Tibial artery (tissue), 4 donors: ENCODE results near the gene WNT3.

Experiments
- DNase-seq, 2 donors: peaks; one replicate each; pipeline ENCODE4 v3.0.0-alpha.2; 2019
- H3K27ac ChIP-seq, 2 donors: fragments of 200-600 bp; sonication (generic) in 1 of 2; 1 replicate in 1 of 2; 2 replicates in 1 of 2; pipeline ENCODE4 v1.5.1; 2018 to 2019; ENCODE audit warnings: mild to moderate bottlenecking in 1 of 2
- H3K27me3 ChIP-seq, 2 donors: fragments of 200-600 bp; sonication (generic) in 1 of 2; one replicate each; pipeline versions ENCODE4 v1.5.1 to v1.6.0; 2016 to 2019
- H3K36me3 ChIP-seq, 3 donors: fragments of 200-600 bp; sonication (generic) in 2 of 3; one replicate each; pipeline ENCODE4 v1.5.1; 2016 to 2019; ENCODE audit warnings: mild to moderate bottlenecking in 2 of 3
- H3K4me1 ChIP-seq, 4 donors: fragments of 200-600 bp; sonication (generic) in 2 of 4; 1 replicate in 3 of 4; 2 replicates in 1 of 4; pipeline ENCODE4 v1.5.1; 2016 to 2019
- H3K4me3 ChIP-seq, 2 donors: fragments of 200-600 bp; sonication (generic) in 1 of 2; 1 replicate in 1 of 2; 2 replicates in 1 of 2; pipeline ENCODE4 v1.5.1; 2018 to 2019; ENCODE audit warnings: mild to moderate bottlenecking in 2 of 2
- H3K9me3 ChIP-seq, 3 donors: fragments of 200-600 bp; sonication (generic) in 1 of 3; one replicate each; pipeline ENCODE4 v1.5.1; 2016 to 2019
- intact Hi-C: fragments of 100-400 bp; cut with DNase I; formaldehyde crosslinking; loops from one replicate; pipeline ENCODE4 v1.15.0; 2023; ENCODE audit warnings: low total_unique reads
- TF ChIP-seq, protein P1 (sequence below), 2 experiments: fragments of 200-600 bp in 1 of 2; fragments of 450-650 bp in 1 of 2; IDR thresholded peaks; one replicate each; pipeline ENCODE4 v1.5.1; 2017 to 2019; ENCODE audit warnings: antibody characterized with exemption in 2 of 2, mild to moderate bottlenecking in 1 of 2, moderate library complexity in 1 of 2

The WNT3 gene

DNA sequence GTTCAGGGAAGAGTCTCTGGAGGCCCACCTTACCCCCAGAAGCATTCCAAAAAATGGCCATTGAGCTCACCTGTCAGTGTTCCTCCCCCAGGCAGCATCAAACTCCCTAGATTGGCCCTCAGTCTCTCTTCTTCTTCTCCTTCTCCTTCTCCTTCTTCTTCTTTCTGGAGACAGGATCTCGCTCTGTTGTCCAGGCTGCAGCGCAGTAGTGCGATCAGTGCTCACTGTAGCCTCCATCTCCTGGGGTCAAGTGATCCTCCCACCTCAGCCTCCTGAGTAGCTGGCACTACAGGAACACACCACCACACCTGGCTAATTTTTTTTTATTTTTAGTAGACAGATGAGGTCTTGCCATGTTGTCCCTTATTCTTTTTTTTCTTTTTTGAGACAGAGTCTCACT lies 16.4 kb upstream of the WNT3 start:
- no peak overlapping the region for H3K4me3 ChIP-seq
- no peak for DNase-seq
- H3K27ac ChIP-seq, result no peak overlapping the region
- no peaks in the 10 kb centered on the region for H3K36me3 ChIP-seq
- no peaks in the 10 kb centered on the region for H3K4me1 ChIP-seq
- intact Hi-C loops, result no loop called here
- H3K27me3 ChIP-seq, result peaks cover 0 to 52% of the 10 kb centered on the region in 2 donors
- H3K9me3 ChIP-seq, result no peaks in the 10 kb centered on the region
- TF ChIP-seq, protein P1, sequence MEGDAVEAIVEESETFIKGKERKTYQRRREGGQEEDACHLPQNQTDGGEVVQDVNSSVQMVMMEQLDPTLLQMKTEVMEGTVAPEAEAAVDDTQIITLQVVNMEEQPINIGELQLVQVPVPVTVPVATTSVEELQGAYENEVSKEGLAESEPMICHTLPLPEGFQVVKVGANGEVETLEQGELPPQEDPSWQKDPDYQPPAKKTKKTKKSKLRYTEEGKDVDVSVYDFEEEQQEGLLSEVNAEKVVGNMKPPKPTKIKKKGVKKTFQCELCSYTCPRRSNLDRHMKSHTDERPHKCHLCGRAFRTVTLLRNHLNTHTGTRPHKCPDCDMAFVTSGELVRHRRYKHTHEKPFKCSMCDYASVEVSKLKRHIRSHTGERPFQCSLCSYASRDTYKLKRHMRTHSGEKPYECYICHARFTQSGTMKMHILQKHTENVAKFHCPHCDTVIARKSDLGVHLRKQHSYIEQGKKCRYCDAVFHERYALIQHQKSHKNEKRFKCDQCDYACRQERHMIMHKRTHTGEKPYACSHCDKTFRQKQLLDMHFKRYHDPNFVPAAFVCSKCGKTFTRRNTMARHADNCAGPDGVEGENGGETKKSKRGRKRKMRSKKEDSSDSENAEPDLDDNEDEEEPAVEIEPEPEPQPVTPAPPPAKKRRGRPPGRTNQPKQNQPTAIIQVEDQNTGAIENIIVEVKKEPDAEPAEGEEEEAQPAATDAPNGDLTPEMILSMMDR (IDR thresholded peaks at IDR 0.05), result no peak

DNA sequence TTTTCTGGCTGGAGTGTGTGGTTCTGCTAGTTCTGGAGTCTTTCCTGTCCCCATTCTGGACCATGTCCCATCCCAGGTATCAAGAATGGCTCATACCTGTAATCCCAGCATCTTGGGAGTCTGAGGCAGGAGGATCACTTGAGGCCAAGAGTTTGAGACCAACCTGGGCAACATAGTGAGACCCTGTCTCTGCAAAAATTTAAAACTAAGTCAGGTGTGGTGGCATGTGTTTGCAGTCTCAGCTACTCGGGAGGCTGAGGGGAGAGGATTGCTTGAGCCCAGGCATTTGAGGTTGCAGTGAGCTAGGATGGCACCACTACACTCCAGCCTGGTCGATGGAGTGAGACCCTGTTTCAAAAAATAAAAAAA lies 15.3 kb upstream of the WNT3 start:
- TF ChIP-seq, protein P1 (IDR thresholded peaks at IDR 0.05), result no peak
- no peak for DNase-seq
- intact Hi-C loops, result no loop called here
- H3K27me3 ChIP-seq, result peaks cover 0 to 51% of the 10 kb centered on the region in 2 donors
- no peaks in the 10 kb centered on the region for H3K4me1 ChIP-seq
- H3K27ac ChIP-seq, result no peak overlapping the region
- H3K4me3 ChIP-seq, result no peak overlapping the region
- no peaks in the 10 kb centered on the region for H3K36me3 ChIP-seq
- H3K9me3 ChIP-seq, result no peaks in the 10 kb centered on the region

DNA sequence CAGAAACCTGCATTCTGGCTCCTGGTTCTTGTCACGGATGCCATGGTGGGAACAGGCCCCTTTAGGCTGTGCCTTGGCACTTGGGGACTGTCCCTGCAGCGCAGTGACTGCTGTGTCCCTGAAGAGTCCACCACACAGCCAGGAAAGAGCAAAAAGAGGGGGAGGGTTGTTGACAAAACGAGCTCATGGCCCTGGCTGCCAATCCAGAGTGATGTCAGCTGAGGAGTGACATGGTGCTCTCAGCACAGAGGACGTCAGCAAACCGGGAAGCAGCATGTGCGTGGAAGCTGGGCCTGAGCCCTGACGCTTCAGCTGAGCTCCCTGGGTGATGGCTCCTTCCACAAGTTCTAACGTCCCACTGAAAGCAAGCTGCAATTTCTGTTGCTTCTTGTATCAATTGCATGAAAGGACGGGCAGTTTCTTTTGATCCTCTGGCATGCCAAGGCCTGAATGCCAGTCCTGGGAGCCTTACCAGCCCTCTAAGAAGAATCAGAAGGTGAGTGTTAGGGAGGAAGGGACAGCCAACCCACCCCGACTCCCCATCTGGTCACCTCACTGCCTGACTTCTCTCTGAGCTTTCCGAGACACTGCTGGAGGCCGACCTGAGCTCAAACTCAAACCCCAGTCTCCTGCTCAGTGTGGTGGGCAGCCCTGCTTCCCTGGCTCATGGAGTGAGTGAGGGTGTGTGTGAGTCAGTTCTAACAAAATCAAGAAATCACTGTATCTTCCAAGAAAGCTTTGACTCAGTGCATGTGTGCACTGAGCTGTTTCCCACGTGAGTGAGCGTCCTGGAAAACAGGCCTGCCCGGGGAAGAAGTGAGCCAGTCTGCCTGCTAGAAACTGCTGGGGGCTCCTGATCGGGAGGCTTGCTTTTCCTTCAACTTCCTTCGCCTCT lies 14.7 kb upstream of the WNT3 start:
- H3K4me1 ChIP-seq, result no peaks in the 10 kb centered on the region
- no peak for DNase-seq
- TF ChIP-seq, protein P1 (IDR thresholded peaks at IDR 0.05), result no peak
- H3K27me3 ChIP-seq, result peaks cover 0 to 54% of the 10 kb centered on the region in 2 donors
- no peak overlapping the region for H3K27ac ChIP-seq
- no peaks in the 10 kb centered on the region for H3K9me3 ChIP-seq
- intact Hi-C loops, result no loop called here
- no peaks in the 10 kb centered on the region for H3K36me3 ChIP-seq
- H3K4me3 ChIP-seq, result no peak overlapping the region

DNA sequence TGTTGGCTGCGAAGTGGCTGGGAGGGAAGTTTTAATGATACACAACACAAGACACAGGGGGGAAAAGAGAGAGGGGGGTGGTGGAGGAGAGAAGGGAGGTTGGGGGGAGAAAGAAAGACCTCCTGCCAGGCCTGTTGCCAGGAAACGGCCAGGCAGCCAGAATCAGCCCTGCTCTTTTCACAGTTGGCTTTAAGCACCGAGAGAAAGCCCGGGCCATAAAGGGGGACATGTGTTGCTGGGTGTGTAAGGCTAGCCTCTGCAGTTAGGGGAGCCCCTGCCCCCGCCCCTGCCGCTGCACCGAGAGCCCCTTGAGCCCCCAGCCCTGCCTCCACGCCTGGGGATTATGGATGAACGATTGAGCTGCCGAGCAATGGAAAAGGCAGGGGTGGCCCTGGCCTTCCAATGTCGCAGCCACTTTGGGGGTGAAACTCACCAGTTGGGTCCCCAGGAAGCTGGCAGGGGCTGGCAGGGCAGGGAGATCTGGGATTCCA lies 13.9 kb upstream of the WNT3 start:
- no peaks in the 10 kb centered on the region for H3K9me3 ChIP-seq
- no peaks in the 10 kb centered on the region for H3K36me3 ChIP-seq
- no peak overlapping the region for H3K4me3 ChIP-seq
- no peaks in the 10 kb centered on the region for H3K4me1 ChIP-seq
- no peak for DNase-seq
- H3K27me3 ChIP-seq, result peaks cover 0 to 53% of the 10 kb centered on the region in 2 donors
- TF ChIP-seq, protein P1 (IDR thresholded peaks at IDR 0.05), result no peak
- H3K27ac ChIP-seq, result no peak overlapping the region
- intact Hi-C loops, result no loop called here

DNA sequence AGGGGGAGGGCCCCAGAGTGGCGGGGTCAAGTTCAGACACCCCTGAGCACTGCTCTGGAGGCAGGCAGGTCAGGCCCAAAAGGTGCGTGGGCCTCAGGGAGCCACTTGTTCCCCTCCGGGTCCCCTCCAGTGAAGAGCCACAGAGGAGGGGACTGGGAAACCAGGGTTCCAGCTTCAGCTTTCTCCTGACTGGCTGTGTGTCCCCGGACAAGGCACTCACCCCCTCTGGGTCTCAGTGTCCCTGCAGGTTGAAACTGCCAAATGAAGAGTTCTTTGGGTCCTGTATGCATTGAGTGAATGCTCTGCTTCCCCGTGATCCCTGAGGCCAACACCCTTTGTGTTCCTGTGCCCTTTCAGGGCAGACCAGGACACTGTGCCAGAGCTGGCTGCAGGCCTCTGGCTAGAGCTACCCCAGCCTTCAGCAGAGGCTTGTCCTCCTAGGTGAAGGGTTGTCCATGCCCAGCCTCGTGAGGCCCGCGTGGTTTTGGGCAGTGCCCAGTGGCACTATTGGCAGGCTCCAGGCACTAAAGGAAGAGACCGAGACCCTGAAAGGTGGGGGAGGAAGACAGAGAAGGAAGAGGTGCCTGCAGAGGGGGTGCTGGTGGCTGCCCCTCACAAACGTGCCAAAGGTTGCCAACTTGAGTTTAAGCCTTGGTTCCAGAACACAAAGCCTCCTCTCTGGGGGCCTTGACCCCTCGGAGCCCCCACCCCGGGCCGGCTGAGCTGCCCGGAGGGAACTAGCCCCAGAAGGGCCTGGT lies 13.3 kb upstream of the WNT3 start:
- no peak for DNase-seq
- TF ChIP-seq, protein P1 (IDR thresholded peaks at IDR 0.05), result no peak
- H3K36me3 ChIP-seq, result no peaks in the 10 kb centered on the region
- H3K4me1 ChIP-seq, result no peaks in the 10 kb centered on the region
- H3K27me3 ChIP-seq, result peaks cover 0 to 46% of the 10 kb centered on the region in 2 donors
- H3K9me3 ChIP-seq, result no peaks in the 10 kb centered on the region
- intact Hi-C loops, result no loop called here
- no peak overlapping the region for H3K27ac ChIP-seq
- H3K4me3 ChIP-seq, result no peak overlapping the region
